Astrocyte (in vitro differentiated cells and primary cell): ENCODE data around the gene SLC17A7. TPM values are rescaled to one million over a fixed set of nuclear protein-coding genes. Genes with fewer than 3 reads are reported as not detected.
A peak's percentile ranks its signal among the peaks of the same experiment; 100 is the strongest.

Experiments used
- DNase-seq: peaks from one replicate; pipeline ENCODE4 v3.0.0-alpha.2; 2010; ENCODE audit warnings: low read depth
- FAIRE-seq: peaks from 2 replicates; lab custom pipeline; 2011; peaks lifted over from hg19 to GRCh38; lab: Jason Lieb, UNC
- H2AFZ ChIP-seq: 2 replicates; pipeline ENCODE4 v1.6.0; 2012; ENCODE audit warnings: low read depth, low read length, inconsistent platforms
- H3K27ac ChIP-seq: 2 replicates; pipeline ENCODE4 v1.5.1; 2011; ENCODE audit warnings: low read depth, low read length, inconsistent platforms
- H3K27me3 ChIP-seq: 2 replicates; pipeline ENCODE4 v1.6.0; 2011; ENCODE audit warnings: low read length, inconsistent platforms; ENCODE audit not compliant: insufficient read depth
- H3K36me3 ChIP-seq: 2 replicates; pipeline ENCODE4 v1.5.1; 2011; ENCODE audit warnings: low read length, inconsistent platforms; ENCODE audit not compliant: insufficient read depth
- H3K4me1 ChIP-seq: 2 replicates; pipeline ENCODE4 v1.5.1; 2011; ENCODE audit warnings: low read length, inconsistent platforms; ENCODE audit not compliant: insufficient read depth
- H3K4me2 ChIP-seq: 2 replicates; pipeline ENCODE4 v1.6.0; 2012; ENCODE audit warnings: low read length, inconsistent platforms
- H3K4me3 ChIP-seq: 2 replicates; pipeline ENCODE4 v1.5.1; 2011; ENCODE audit warnings: low read depth, mild to moderate bottlenecking, low read length, inconsistent platforms; ENCODE audit not compliant: insufficient read depth
- H3K79me2 ChIP-seq: 2 replicates; pipeline ENCODE4 v1.6.0; 2012; ENCODE audit warnings: mild to moderate bottlenecking, low read length, inconsistent platforms; ENCODE audit not compliant: insufficient read depth
- H3K9ac ChIP-seq: 2 replicates; pipeline ENCODE4 v1.6.0; 2012; ENCODE audit warnings: mild to moderate bottlenecking, low read length, inconsistent platforms
- H3K9me3 ChIP-seq: 2 replicates; pipeline ENCODE4 v1.5.1; 2012; ENCODE audit warnings: low read depth, mild to moderate bottlenecking, low read length, inconsistent platforms; ENCODE audit not compliant: insufficient read depth
- H4K20me1 ChIP-seq: 2 replicates; pipeline ENCODE4 v1.6.0; 2012; ENCODE audit warnings: low read length, inconsistent platforms; ENCODE audit not compliant: insufficient read depth
- H3K27ac Mint-ChIP-seq: one replicate; pipeline ENCODE4 v1.8.0; 2021; ENCODE audit warnings: mild to moderate bottlenecking, mixed read lengths; ENCODE audit not compliant: unreplicated experiment
- H3K27me3 Mint-ChIP-seq: one replicate; pipeline ENCODE4 v1.8.0; 2021; ENCODE audit warnings: low read depth, mixed read lengths; ENCODE audit not compliant: unreplicated experiment
- H3K36me3 Mint-ChIP-seq: one replicate; pipeline ENCODE4 v1.8.0; 2021; ENCODE audit warnings: low read depth, mixed read lengths; ENCODE audit not compliant: unreplicated experiment
- H3K4me1 Mint-ChIP-seq: one replicate; pipeline ENCODE4 v1.8.0; 2021; ENCODE audit warnings: low read depth, mixed read lengths; ENCODE audit not compliant: unreplicated experiment
- H3K4me3 Mint-ChIP-seq: one replicate; pipeline ENCODE4 v1.8.0; 2021; ENCODE audit warnings: mild to moderate bottlenecking, moderate library complexity, mixed read lengths; ENCODE audit not compliant: unreplicated experiment
- H3K9me3 Mint-ChIP-seq: one replicate; pipeline ENCODE4 v1.8.0; 2021; ENCODE audit warnings: mild to moderate bottlenecking, mixed read lengths; ENCODE audit not compliant: unreplicated experiment
- CTCF ChIP-seq: IDR thresholded peaks from 2 replicates; pipeline ENCODE4 v1.5.1; 2011; ENCODE audit warnings: low read depth, mild to moderate bottlenecking, inconsistent platforms, low read length, moderate library complexity; ENCODE audit not compliant: insufficient read depth
- EZH2 ChIP-seq: IDR thresholded peaks from 2 replicates; pipeline ENCODE4 v1.6.1; 2012; ENCODE audit warnings: mild to moderate bottlenecking, low read length, inconsistent platforms; ENCODE audit not compliant: insufficient read depth
- total RNA-seq: library from RNA; stranded (reverse); gene quantifications from 2 replicates; pipeline ENCODE4 v1.2.1, GENCODE V29; 2021

The SLC17A7 gene
- total RNA-seq, 1 donor from 2014 or later: 0.16 TPM

GRCh38 chr19:49438261-49438660 lies 3.1 kb downstream of the SLC17A7 start:
- Histone ChIP-seq H3K36me3 (no peaks in the 10 kb centered on the region), H3K4me2 (no peak overlapping the region), H3K27ac (no peak overlapping the region), H3K9ac (no peak overlapping the region), H3K4me3 (no peak overlapping the region), H3K79me2 (no peaks in the 10 kb centered on the region), H3K27me3 (peaks cover 79% of the 10 kb centered on the region), H3K4me1 (peaks cover 1% of the 10 kb centered on the region), H2AFZ (no peak overlapping the region), H4K20me1 (no peaks in the 10 kb centered on the region), H3K9me3 (peaks cover 2% of the 10 kb centered on the region)
- DNase-seq (no peak), FAIRE-seq (no peak)
- peaks cover 12% of the 10 kb centered on the region for H3K9me3 Mint-ChIP-seq
- no peak for TF ChIP-seq CTCF
- TF ChIP-seq EZH2: peak; percentile 39
- no peak overlapping the region for H3K4me3 Mint-ChIP-seq
- H3K4me1 Mint-ChIP-seq: no peaks in the 10 kb centered on the region
- H3K36me3 Mint-ChIP-seq: no peaks in the 10 kb centered on the region
- peaks cover 77% of the 10 kb centered on the region for H3K27me3 Mint-ChIP-seq
- no peak overlapping the region for H3K27ac Mint-ChIP-seq

GRCh38 chr19:49437231-49437630 lies 4.1 kb downstream of the SLC17A7 start:
- no peaks in the 10 kb centered on the region for H3K79me2 ChIP-seq
- H3K27me3 Mint-ChIP-seq: peaks cover 80% of the 10 kb centered on the region
- H3K27ac ChIP-seq: no peak overlapping the region
- no peak overlapping the region for H3K9ac ChIP-seq
- no peak overlapping the region for H3K4me3 Mint-ChIP-seq
- H3K4me2 ChIP-seq: no peak overlapping the region
- H3K4me1 Mint-ChIP-seq: no peaks in the 10 kb centered on the region
- H4K20me1 ChIP-seq: no peaks in the 10 kb centered on the region
- DNase-seq: no peak
- peaks cover 12% of the 10 kb centered on the region for H3K9me3 Mint-ChIP-seq
- no peak overlapping the region for H3K27ac Mint-ChIP-seq
- no peaks in the 10 kb centered on the region for H3K36me3 ChIP-seq
- no peaks in the 10 kb centered on the region for H3K4me1 ChIP-seq
- no peak overlapping the region for H2AFZ ChIP-seq
- no peaks in the 10 kb centered on the region for H3K36me3 Mint-ChIP-seq
- FAIRE-seq: no peak
- TF ChIP-seq CTCF (no peak), EZH2 (no peak)
- H3K9me3 ChIP-seq: peaks cover 3% of the 10 kb centered on the region
- no peak overlapping the region for H3K4me3 ChIP-seq
- H3K27me3 ChIP-seq: peaks cover 86% of the 10 kb centered on the region

- Histone ChIP-seq H4K20me1 (no peaks in the 10 kb centered on the region), H3K27ac (no peak overlapping the region), H3K4me3 (no peak overlapping the region), H3K36me3 (no peaks in the 10 kb centered on the region), H3K9ac (no peak overlapping the region), H3K27me3 (peaks cover 86% of the 10 kb centered on the region), H3K4me1 (no peaks in the 10 kb centered on the region), H2AFZ (no peak overlapping the region), H3K4me2 (no peak overlapping the region), H3K9me3 (peaks cover 7% of the 10 kb centered on the region), H3K79me2 (no peaks in the 10 kb centered on the region)
- Mint-ChIP-seq H3K9me3 (peaks cover 12% of the 10 kb centered on the region), H3K27ac (no peak overlapping the region), H3K4me3 (no peak overlapping the region), H3K4me1 (no peaks in the 10 kb centered on the region), H3K27me3 (peaks cover 77% of the 10 kb centered on the region), H3K36me3 (no peaks in the 10 kb centered on the region)
- FAIRE-seq (no peak), DNase-seq (no peak)
- TF ChIP-seq CTCF (no peak), EZH2 (no peak)
Observed at GRCh38 chr19:49436381-49437017, 4.8 kb downstream of the SLC17A7 start.
